PC-3 (cell line): Measurements from ENCODE around the gene DLG2.

ENCODE experiments used
- CTCF ChIP-seq: fragments of 300-600 bp; sonication (generic); conservative IDR thresholded peaks from 2 replicates; pipeline ENCODE4 v1.5.1; 2017; ENCODE audit warnings: antibody characterized with exemption, low read depth, mild to moderate bottlenecking, low read length
- EZH2 ChIP-seq: fragments of 300-600 bp; sonication (generic); IDR thresholded peaks from one replicate; pipeline ENCODE4 v1.6.1; 2017; ENCODE audit warnings: antibody characterized with exemption, mild to moderate bottlenecking, low read length; ENCODE audit not compliant: unreplicated experiment
- EZH2phosphoT487 ChIP-seq: fragments of 300-600 bp; sonication (generic); IDR thresholded peaks from 2 replicates; pipeline ENCODE4 v1.6.1; 2018; ENCODE audit warnings: mild to moderate bottlenecking, antibody characterized with exemption, low read length, borderline replicate concordance

- no peak for TF ChIP-seq EZH2
- TF ChIP-seq CTCF = no peak
- TF ChIP-seq EZH2phosphoT487 = no peak
These were observed 220.8 kb downstream of the DLG2 start for GRCh38 chr11:85406316-85406715.
